ENCODE results near the gene FYB1.

The FYB1 gene

GRCh38 chr5:39099831-39100230 lies 119.5 kb downstream of the FYB1 start:
- DNase-seq (ENCODE audit: low read depth in 3 of 3, low spot score in 1 of 3): no peak

DNA sequence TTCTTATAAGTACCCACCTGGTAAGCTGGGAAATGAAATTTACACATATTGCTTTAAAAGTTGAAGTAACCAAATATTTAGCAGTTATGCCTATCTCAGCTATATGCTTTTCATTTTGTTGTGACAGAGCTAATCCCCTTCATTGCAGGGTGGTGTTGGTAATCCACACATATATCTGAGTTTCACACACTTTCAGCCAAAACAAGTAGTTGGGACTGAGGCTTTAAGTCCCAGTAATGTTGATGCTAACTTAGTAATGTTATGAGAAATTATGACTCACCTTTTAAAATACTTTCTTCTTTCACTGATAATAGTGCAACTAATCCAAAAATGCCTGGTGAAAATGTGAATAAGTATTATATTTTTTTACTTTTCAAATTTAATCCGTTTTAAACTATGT lies 126.0 kb downstream of the FYB1 start:
- no peak for DNase-seq (ENCODE audit: low read depth in 3 of 3, low spot score in 1 of 3)

DNA sequence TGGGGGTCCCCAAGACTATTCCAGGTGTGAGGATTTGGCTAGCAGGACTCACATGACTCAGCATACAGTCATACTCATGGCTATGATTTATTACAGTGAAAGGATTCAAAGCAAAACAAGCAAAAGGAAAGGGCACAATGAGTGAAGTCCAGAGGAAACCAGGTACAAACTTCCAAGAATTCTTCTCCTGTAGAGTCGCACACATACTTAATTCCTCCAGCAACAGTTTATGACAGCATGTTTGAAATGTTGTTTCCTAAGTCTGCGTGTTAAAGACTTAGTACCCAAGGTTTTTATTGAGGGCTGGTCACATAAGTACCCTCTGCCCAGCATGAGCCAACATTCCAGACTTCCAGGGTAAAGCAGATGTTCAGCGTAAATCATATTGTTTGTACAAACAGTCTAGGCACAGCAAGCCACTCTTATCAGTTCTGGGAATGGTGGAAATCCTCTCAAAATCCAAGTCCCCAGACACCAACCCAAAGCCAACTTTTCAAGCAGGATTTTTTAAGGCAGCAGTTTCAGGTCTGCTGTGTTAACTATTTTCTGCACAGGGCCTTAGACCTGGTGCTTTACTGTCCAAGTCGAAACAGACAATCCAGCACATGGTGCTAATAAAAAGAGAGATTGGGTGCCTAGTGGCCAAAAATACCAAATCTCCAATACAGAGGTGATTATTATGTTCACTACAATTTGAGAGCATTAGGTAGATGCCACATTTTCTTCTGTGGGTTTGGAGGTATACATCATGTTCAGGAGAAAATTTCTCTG lies 126.6 kb downstream of the FYB1 start:
- DNase-seq (ENCODE audit: low read depth in 3 of 3, low spot score in 1 of 3): no peak

- no peak for DNase-seq (ENCODE audit: low read depth in 3 of 3, low spot score in 1 of 3)
Measured at GRCh38 chr5:39091940-39092580, 127.3 kb downstream of the FYB1 start.

DNA sequence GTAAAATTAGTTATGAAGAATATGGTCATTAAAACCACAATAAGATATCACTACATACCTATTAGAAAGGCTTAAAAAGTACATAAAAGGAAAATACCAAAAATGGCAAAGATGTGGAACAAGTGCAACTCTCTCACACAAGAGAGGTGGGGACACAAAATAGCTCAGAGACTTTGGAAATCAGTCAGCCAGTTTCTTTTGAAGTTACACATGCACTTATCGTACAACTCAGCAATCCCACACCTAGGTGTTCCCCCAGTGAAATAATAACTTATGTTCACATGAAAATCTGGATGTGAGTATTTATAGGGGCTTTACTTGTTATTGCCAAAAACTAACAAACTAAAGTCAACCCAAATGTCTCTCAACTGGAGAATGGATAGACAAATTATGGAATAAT lies 135.4 kb downstream of the FYB1 start:
- no peak for DNase-seq (ENCODE audit: low read depth in 3 of 3, low spot score in 1 of 3)

DNA sequence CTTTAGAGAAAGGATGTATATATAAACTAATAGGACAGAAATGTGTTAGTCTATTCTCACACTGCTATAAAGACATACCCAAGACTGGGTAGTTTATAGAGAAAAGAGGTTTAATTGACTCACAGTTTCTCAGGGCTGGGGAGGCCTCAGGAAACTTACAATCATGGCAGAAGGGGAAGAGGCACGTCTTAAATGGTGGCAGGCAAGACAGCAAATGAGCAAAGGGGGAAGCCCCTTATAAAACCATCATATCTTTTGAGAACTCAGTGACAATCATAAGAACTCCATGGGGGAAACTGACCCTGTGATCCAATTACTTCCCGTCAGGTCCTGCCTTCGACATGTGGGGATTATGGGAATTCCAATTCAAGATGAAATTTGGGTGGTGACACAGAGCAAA lies 136.4 kb downstream of the FYB1 start:
- DNase-seq (ENCODE audit: low read depth in 3 of 3, low spot score in 1 of 3): no peak

- no peak for DNase-seq (ENCODE audit: low read depth in 3 of 3, low spot score in 1 of 3)
Measured at GRCh38 chr5:39080597-39081204, 138.7 kb downstream of the FYB1 start.

- no peak for DNase-seq (ENCODE audit: low read depth in 3 of 3, low spot score in 1 of 3)
Measured at GRCh38 chr5:39080168-39080567, 139.2 kb downstream of the FYB1 start.

DNA sequence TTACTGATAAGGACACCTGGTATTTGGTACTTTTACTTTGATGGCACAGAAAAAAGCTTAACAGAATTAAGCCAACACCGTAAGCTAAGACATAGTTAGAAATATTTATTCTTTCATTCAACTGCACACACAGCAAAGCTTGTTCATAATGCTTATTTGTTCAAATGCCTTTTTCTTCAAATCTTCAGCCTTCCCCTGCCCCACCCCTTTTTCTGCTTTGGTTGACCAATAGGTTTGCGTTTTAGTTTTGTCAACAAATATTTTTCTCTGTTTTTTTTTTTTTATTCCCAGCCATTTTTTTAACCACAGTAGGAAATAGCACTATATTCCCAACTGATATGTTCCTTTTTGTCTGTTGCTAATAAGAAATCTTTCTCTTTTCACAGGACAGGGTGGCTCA lies 140.2 kb downstream of the FYB1 start:
- DNase-seq (ENCODE audit: low read depth in 3 of 3, low spot score in 1 of 3): no peak

- no peak for DNase-seq (ENCODE audit: low read depth in 3 of 3, low spot score in 1 of 3)
Measured at GRCh38 chr5:39076757-39077728, 142.3 kb downstream of the FYB1 start.

DNA sequence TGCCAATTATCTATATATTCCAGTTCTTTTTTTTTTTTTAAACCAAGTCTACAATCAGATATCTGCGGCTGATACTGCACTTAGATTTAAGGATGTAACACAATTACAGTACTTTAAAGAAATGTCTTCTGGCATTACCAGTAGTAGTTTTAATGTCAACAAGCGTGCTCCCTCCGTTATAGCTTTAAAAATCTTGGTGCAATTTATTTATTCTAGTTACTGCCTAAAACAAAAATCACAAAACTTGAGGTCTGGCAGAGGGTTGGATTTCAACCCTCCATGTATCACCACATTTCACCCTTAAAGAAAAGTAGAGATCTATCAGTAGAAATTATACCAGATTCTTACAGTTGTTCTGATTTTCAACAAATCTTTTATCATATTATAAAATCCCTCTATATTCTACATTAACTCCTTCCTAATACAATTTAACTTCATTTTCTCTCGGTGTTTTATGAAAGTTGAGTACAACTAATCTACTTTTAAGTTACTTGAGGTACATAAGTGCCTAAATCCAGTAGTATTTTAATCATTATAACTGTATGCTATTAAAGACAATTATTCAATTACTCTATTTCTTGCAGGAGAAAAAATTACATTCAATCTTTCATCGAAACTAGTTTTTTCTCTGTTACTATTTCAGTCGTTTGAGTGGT lies 143.1 kb downstream of the FYB1 start:
- no peak for DNase-seq (ENCODE audit: low read depth in 3 of 3, low spot score in 1 of 3)

- peak; percentile 73 to 92 (median 84) for DNase-seq (ENCODE audit: low read depth in 3 of 3, low spot score in 1 of 3)
Measured at GRCh38 chr5:39074017-39074814, 145.1 kb downstream of the FYB1 start, which contains the start of gene RICTOR. Gene RICTOR, minus strand, starts transcription at chr5:39074399. Its CDS starts 22 bp downstream, at chr5:39074377.

GRCh38 chr5:39073767-39074016 lies 145.7 kb downstream of the FYB1 start:
- peak in 1 of 3 donors; percentile 12 for DNase-seq (ENCODE audit: low read depth in 3 of 3, low spot score in 1 of 3)

GRCh38 chr5:39072925-39073766 lies 146.2 kb downstream of the FYB1 start:
- peak in 2 of 3 donors; percentile 8 to 11 for DNase-seq (ENCODE audit: low read depth in 3 of 3, low spot score in 1 of 3)

DNA sequence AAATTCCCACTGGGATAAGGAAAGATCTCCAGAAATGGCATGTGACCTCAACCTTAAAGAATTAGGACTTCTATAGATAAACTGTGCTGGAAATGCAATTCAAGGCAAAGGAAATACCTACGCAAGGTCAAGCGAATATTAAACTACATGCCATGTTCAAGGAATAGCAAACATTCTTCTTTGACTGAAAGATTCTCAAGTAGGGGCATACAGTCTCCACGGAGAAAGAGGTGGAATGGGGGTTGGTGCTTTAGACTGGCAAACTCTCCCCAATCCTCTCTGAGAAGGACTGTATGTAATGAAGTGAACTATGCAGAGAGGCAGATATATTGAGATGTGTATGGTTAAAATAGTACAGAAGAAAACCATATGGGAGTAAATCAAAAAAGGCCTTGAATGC lies 151.3 kb downstream of the FYB1 start:
- DNase-seq (ENCODE audit: low read depth in 3 of 3, low spot score in 1 of 3): no peak

- DNase-seq (ENCODE audit: low read depth in 3 of 3, low spot score in 1 of 3): no peak
Measured at GRCh38 chr5:39064450-39064849, 154.9 kb downstream of the FYB1 start.

- DNase-seq (ENCODE audit: low read depth in 3 of 3, low spot score in 1 of 3): no peak
Measured at GRCh38 chr5:39063037-39063436, 156.3 kb downstream of the FYB1 start.

GRCh38 chr5:39062530-39062929 lies 156.8 kb downstream of the FYB1 start:
- DNase-seq (ENCODE audit: low read depth in 3 of 3, low spot score in 1 of 3): no peak

DNA sequence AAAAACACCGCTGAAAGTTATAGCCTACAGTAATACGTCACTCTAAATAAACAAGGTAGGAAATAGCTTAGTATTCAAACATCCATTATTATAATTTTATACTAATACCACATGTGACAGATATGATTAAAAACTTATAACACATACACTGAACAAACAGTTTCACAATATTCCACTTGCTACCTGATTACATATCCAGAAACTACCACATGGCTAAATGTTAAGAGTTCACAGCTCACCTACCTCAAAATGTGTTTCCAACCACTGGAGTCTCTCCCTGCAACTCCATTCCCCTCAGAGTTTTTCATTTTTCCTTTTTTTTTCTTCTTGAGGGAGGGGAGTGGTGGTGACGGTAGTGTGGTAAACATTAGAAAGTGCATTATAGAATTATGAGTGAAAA lies 157.3 kb downstream of the FYB1 start:
- no peak for DNase-seq (ENCODE audit: low read depth in 3 of 3, low spot score in 1 of 3)

All from stimulated activated CD4-positive, alpha-beta T cell treated with anti-CD3 and anti-CD28 coated beads, TNF-alpha, amount 100 ng/mL, for 1 hour (primary cell).